DMS153 treated with DMSO at 0.1 percent for 48 hours (cell line): ENCODE results near the gene LRRC25.

Experiments
- DNase-seq: peaks from one replicate; lab custom pipeline; 2025; ENCODE audit not compliant: unreplicated experiment; lab: John Stamatoyannopoulos, UW

Gene LRRC25

DNA sequence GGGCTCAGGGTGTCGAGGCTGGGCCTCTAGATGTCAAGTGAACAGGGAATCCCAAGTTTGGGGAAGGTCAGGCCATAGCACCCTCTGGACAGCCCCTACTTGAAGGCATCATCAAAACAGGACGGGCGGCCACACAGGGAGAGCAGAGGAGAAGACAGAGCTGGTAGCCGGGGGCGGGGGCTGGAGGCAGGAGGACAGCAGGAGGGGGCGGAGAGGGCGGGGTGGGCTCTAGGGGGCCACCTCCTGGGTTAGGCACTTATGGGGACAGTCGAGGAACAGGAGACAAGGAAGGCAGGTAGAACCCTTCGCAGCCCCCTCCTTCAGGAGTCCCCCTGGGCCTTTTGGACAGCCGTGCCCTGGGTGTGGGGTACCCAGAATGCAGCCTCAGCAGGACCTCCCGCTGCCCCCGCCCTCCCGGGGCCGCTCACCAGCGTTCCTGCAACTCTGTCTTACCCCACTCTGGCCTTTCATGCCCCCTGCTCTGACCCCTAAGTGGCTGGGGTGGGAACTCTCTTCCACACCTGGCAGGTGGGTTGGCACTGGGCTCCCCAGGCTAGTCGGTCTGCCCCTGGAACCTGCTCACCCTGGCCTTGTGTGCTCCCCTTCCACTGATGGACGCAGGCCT, 27.6 kb upstream of the LRRC25 start:
- DNase-seq: no peak

DNA sequence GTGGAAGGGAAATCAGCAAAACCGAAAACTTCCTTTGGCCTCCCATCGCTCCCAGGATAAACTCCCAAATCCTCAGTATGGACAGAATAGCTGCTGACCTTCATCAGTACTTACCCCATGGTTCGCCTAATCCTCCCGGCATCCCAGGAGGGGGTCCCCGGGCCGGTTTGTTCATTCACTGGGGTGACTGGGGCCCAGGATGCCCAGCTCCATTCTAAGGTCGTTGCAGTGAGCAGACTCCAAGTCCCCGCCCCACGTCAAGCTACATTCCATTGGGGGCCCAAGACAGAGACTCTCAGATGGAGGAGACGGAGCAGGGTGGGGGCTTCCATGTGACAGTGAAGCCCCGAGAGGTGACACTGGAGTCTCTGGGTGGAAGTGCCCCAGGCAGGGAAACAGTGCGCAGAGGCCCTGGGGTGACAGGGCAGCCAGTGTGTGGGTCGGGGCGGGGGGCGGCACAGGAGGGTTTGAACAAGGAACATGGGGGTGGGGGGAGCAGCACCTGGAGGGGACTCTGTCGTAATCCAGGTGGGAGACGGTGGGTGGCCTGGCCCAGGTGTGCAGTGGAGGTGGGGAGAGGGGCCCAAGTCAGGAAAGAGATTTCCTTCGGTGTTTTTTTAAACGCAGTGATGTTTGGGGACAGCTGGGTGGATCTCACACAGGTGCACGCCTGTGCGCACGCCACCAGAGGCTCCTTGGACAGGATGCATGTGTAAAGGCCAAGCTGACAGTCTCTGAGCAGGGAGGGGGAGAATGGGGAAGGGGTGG, 26.9 kb upstream of the LRRC25 start:
- DNase-seq: no peak

DNA sequence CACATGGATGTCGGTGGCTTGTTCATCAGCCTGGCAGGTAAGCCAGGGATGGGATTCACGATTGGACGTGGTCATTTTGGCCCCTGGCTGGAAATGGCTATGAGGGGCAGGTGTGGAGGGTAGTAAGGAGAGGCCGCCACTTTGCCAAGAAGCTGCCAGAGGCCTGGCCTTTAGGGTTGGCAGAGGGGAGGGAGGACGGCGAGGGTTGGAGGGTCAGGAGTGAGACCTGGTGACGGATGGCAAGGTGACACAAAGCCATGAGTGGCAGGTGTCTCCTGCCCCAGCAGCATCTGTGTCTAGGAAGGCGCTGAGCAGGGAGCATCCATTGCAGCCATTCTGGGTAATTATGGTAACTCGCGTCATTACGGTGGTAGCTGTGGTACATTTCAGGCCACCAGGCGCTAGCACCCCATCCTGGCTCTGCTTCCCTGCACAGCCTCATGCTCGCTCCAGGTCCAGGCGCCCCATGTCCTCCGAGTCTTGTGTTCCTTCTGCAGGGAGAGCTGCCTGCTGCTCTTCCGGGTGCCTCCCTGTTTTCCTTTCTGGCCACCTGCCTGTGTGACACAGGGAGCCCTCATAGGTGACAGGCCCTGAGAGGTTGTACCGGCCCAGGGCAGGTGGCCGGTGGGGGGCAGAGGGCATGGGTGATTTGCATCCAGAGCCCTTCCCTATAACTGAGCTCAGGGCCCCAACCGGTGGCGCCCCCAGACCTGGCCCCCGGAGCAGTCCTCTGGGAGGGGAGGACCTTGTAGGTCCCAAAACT, 26.0 kb upstream of the LRRC25 start:
- no peak for DNase-seq

DNA sequence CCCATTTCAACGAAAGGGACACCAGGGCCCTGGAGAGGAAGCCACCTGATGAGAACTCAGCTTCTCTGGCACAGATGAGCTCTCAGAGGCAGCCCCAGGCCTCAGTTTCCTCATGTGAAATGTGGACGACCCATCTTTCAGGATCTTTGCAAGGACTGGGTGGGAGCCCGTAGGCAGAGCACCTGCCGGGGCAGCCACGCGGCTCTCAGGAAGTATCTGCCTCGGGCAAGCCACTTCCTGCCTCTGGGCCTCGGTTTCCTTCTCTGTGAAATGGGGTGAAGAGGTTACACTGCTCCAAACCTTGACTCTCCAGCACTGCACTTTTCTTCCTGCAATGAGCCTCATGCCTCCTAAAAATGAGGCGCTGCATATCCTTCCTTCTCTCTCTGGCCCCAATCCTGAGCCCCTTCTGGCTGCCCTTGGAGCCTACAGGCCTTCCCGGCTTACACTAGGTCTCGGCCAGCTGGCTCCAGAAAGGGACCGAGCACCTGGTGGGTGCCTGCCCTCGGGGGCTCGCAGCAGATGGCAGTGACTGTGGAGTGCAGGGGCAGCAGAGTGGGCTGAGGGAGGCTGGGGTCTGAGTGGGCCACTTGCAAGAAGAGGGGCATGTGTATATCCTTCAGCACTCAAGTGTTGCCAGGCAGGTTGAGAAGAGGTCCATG, 25.2 kb upstream of the LRRC25 start:
- DNase-seq: no peak

DNA sequence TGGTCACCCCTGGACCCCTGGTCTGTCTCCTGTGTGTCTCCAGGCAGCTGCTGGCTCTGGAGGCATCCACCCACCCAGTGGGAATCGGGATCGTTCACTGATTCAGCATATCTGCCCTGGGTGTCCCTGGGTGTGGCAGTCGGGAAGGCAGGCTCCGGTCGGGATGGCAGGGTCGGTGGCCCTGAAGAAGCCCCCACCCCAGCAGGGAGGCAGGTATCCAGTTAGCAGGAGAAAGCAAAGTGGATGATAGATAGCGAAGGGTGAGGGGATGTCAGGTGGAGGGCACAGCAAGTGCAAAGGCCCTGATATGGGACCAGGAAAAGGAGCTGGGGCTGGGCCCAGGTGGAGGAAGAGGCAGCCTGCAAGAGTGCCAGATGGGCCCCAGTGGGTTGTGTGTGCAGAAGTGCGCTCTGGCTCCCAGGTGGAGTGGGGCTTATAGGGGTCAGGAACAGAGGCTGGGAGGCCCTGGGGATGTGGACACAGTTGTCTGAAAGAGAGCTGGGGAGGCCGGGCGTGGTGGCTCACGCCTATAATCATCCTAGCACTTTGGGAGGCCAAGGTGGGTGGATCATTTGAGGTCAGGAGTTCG, 24.0 kb upstream of the LRRC25 start:
- DNase-seq: no peak

DNA sequence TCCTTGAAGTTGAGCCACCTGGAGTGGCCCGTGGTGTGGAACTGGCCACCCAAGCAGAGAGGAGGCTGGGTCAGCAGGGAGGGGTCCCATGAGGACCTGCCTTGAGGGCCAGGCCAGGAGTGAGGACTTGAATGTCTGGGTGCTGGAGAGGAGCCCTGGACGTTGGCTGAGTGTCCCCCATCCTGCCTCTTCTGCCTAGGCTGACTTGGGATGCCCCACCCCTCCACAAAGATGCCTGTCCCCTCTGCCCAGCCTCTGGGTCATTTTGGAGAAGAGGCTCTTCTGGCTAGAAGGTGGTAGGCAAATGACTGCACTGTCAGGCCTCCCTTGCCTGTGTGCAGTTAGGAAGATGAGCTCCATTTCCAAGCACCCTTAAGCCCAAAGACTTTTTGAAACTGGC, 23.5 kb upstream of the LRRC25 start:
- no peak for DNase-seq

DNA sequence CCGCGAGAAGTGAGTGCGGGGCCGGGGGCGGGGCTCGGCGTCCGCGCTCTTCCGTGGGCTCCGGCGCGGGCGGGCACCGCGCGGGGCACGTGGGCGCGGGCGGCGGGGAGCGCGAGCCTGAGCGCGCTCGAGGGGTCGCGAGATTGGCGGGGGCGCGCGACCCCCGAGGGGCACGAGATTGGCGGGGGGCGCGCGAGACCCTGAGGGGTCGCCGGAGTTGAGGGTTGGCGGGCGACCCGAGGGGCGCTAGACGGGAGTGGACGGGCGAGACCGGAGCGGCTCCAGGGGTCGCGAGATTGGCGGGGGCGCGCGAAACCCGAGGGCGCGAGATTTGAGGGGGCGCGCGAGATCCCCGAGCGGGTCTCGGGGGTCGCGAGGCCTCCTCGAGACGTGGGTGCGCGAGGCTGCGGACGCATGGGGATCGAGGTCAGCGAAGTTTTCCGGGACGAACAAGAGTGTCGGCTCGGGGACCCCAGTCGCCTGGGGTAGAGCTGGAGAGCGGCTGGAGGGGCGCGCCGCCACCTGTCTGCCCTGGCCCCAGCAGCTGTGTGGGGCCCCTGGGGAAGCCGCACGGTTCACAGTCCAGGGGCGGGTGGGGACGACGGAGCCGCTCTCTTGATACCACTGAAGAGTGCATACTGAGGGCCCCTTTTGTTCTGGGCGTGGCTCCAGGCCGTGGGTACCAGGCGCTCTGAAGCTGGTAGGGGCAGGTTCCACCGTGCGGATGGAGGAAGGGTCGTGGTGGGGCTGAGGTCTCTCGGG, 22.5 kb upstream of the LRRC25 start:
- DNase-seq: no peak

DNA sequence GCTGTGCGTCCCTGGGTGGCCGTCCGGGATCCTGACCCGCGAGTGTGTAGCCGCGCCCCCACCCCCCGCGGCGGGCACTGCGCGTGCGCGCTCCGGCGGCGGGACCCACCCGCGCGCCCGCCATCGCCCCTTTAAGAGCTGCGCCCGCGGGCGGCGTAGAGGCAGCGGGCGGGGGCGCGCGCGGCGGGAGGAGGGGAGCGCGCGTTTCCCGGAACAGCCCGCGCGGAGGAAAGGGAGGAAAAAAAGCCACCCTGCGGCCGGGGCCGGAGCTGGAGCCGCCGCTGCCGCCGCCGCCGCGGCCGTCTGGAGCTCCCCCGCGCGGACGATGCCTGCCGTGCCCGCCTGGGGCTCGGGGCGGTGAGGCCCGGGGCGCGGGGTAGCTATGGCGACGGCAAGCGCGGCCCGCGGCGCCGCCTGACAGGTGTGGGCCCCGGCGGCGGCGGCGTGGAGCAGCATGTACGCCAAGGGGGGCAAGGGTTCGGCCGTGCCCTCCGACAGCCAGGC, 21.8 kb upstream of the LRRC25 start, which contains the start of gene SSBP4:
Gene SSBP4, plus strand, starts transcription at position 204 of the 504 bp plus-strand sequence. Its CDS starts 251 bp downstream, at position 455.
- DNase-seq: no peak

DNA sequence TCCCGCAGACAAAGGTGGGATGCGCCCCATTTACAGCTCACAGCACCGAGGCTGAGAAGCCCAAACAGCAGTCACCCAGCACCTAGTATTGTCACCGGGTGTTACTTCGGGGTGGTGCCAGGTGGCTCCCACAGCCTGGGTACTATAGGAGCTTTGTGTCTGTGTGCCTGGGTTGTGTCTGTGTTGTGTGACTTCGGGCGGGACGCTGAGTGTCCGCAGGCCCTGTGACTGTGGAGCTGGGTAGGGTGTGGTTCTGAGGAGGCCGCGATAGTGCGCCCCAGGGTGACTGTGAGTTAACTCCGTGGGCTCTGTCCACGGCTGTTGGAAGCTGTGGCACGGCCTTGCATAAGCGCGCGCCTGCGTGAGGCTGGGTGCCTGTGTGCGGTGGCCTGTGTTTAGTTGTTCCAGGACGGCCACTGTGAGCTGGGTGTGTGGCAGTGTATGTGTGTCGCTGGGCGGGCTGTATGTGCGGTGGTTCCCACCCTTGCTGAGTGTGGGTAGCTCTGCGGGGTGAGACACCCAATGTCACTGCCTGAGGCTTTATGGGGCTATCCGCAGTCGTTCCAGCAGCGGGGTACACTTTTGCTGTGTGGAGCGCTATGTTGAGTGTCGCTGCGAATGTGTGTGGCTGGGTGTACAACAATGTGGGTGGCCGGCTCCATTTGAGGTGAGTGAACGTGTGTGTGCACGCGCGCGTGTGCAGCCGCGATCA, 21.2 kb upstream of the LRRC25 start:
- DNase-seq: no peak

DNA sequence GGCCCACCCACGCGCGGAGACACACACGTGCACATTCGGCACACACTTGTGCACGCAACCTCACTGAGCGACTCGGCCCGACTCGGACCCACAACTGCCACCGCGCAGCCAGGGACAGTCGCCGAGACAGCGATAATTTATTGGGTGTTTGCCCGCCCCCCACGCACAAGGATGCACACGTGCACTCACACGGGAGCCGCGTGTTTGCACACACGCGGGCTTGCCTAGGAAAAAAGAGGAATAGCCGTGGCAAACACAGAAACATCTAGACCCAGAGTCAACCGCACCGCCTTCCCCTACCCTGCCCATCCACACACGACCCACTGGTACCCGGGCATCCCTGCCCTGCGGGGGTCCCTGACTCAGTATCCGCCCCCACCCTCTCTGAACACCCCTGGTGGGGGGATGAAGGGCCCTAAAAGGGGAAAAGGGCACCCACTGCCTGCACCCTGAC, 20.6 kb upstream of the LRRC25 start:
- DNase-seq: no peak

DNA sequence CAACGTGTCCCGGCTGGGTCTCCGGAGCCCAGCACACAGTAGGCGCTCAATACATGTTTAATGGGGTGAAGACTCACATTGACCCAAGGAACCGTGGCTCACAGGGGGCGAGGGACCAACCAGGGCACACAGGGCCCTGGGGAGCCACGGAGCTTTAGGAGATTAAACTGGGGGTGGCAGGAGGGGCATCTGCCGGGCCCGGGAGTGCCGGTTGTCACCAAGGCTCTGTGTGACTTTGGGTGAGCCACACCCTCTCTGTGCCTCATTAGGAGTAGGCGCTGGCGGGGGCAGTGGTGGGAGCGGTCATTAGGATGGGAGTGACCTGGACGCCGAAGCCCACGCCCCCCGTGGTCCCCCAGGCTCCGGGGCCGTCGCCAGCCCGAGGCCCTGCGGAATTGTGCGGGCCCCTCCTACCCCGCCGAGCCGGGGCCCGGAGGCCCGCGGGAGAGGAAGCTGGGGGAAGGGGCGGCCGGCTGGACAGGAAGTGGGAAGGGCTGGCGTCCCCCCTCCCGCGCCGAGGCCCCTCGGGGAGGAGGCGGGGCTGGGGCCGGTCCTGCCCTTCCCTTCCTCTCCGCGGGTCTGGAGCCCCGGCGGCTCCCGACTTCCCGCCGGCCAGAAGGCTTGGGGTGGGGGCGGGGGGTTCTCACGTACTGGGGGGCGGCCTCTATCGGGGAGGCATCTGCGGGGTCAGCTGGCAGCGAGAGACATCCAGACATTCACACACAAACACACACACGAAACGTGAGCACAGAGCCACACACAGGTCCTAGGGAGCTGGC, 20.0 kb upstream of the LRRC25 start:
- DNase-seq: peak; percentile 34

DNA sequence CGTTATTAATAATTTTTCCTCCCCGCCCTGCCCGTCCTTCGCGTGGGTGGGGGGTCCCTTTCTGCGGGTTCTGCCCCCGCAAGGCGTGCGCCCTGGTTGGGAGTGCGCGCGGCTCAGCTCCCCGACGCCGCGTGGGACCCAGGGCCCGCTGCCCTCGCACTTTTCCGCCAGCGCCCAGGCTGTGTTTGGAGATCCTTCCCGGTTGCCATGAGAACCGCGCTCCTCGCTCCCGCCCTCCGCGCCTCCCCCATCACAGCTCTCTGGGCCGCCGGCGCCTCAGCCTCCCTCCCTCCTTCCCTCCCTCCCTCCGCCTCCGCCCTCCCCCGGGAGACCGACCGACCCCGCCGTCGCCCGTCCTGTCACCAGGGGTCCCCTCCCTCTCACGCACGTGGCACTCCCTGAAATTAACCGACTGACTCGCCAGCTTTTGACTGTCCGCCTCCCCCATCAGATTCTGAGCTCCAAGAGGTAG, 19.4 kb upstream of the LRRC25 start:
- DNase-seq: peak; percentile 81

DNA sequence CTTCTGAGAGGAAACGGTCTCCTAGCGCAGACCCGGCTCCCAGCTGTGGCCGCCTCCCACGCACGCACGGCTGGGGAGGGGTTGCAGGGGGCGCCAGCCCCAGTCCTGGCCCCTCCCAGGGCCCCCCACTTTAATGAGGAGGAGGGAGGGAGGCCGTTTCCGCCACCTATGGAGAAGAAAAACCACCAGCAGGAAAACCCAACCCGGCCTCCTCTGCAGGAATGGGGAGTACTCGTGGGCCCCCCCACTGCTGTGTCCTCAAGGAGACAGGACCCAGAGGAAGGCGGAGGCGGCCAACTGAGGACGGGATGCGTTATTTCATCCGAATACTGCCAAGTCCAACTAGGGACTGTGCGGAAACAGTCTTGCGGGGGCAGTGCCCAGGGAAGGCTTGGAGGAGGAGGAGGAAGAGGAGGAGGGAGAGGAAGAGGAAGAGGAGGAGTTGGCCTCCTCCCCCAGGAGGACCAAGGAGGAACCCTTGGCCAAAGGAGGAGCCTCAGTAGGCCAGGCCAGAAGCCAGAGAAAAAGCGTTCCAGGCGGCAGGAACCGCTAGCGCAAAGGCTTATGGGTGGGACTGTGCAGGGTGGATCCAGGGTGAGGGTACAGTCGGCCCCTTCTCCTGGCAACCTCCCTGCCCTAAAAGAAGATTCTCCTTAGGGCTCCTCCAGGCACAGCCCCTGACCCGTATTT, 17.9 kb upstream of the LRRC25 start:
- DNase-seq: no peak

DNA sequence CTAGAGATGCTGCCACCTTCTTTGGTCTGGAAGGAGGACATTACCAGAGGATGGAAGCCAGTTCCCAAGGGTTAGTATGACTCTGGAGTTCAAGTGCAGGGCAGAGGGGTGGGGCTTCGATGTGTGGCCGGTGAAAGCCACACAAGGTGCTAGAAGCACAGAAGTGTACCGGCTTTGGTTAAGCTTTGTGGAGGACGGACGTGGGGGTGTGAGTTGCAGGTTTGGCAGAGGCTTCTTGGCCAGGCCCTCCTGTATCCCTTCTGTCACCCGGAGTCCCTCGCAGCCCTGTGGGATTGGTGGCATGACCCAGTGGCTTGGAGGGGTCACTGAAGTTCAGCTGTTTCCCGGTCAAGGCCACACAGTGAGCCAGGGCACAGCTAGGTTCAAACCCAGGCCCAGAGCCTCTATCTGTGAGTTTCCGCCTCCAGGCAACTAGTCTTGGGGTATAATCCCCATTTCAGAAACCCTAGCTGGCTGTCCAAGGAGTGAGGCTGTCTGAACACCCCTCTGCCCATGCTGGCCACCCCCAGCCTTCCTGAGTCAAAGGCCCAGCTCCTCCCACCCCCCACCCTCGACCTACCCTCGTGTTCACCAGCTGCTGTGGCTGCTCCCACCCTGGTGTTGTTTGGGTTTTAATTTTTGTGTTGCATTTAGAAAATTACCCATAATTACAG, 17.2 kb upstream of the LRRC25 start:
- no peak for DNase-seq

DNA sequence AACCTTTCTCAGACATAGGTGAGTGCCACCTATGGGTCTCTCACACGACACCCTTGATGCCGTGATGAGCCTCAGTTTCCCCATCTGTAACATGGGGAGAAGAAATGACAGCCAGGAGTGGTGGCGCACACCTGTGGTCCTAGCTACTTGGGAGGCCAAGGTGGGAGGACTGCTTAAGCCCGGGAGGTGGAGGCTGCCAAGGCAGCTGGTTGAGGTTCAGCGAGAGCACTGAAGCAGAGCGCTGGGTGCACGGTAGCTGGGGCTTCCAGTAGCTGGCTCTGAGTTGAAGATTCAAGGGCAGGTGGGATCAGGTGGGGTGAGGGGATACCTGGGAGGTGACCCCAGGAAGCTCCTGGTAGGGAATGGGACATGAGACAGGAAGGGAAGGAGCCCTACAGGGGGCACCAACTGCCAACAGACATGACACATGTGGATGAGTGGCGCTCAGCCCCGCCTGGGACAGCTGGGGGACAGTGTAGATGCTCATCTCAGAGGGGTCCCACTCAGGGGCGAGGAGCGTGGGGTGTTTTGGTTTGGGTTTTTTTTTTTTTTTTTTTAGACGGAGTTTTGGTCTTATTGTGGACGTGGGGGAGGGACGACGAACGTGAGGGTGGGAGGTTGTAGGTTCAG, 15.3 kb upstream of the LRRC25 start:
- no peak for DNase-seq

DNA sequence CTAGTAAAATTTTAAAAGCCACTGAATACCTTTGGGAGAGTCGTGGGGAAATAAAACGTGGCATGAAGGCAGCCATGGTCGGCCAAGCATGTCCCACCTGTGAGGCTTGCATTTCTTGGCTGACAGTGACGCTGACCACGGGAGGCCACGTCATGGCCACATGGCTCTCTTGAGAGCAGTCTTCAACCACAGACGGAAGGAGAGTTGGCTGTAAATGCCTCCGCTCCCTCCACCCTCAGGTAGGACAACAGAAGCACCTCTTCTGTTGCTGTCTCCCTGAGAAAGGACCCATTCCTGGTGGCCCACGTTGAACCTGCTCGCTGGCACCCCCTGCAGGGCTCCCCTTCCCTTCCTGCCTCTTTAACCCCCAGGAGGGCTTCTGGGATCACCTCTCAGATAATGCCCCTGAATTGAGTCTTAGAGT, 10.6 kb upstream of the LRRC25 start:
- no peak for DNase-seq

DNA sequence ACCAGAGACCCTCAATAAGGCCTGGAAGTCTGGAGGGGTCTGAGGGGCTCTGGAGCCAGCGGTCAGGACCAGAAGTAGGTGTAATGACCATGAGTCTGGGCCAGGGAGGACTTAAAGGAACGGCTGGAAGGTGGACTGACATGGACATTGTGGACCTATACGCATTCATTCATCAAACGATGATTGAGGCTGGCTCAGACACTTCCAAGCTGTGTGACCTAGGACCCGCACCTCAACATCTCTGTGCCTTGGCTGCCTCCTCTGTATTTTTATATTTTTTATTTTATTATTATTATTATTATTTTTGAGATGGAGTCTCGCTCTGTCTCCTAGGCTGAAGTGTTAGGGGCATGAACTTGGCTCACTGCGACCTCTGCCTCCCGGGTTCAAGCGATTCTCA, 9.3 kb upstream of the LRRC25 start:
- DNase-seq: no peak
